ENCODE results near the gene NUP93. TPM values are rescaled to one million over a fixed set of nuclear protein-coding genes. Genes with fewer than 3 reads are reported as not detected.

NUP93 gene
- total RNA-seq, 1 donor from 2014 or later: 81.7 TPM

GRCh38 chr16:56835320-56835719 lies 105.4 kb downstream of the NUP93 start:
- Mint-ChIP-seq H3K9me3 (ENCODE audit: unreplicated experiment) (no peaks in the 10 kb centered on the region), H3K27me3 (ENCODE audit: unreplicated experiment) (no peaks in the 10 kb centered on the region), H3K27ac (ENCODE audit: unreplicated experiment) (peak overlapping the region; percentile 85), H3K4me1 (ENCODE audit: unreplicated experiment) (peaks cover 84% of the 10 kb centered on the region), H3K4me3 (ENCODE audit: unreplicated experiment) (no peak overlapping the region), H3K36me3 (ENCODE audit: unreplicated experiment) (peaks cover 61% of the 10 kb centered on the region)
- DNase-seq (ENCODE audit: extremely low spot score, unreplicated experiment): no peak
- no peak for TF ChIP-seq CTCF (IDR thresholded peaks at IDR 0.05)

GRCh38 chr16:56836410-56837230 lies 106.7 kb downstream of the NUP93 start:
- Mint-ChIP-seq H3K4me1 (ENCODE audit: unreplicated experiment) (peaks cover 78% of the 10 kb centered on the region), H3K36me3 (ENCODE audit: unreplicated experiment) (peaks cover 64% of the 10 kb centered on the region), H3K27ac (ENCODE audit: unreplicated experiment) (peak overlapping the region; percentile 85)

GRCh38 chr16:56838622-56839337 lies 108.9 kb downstream of the NUP93 start:
- Mint-ChIP-seq H3K4me3 (ENCODE audit: unreplicated experiment) (no peak overlapping the region), H3K36me3 (ENCODE audit: unreplicated experiment) (peaks cover 62% of the 10 kb centered on the region), H3K9me3 (ENCODE audit: unreplicated experiment) (no peaks in the 10 kb centered on the region), H3K27ac (ENCODE audit: unreplicated experiment) (peak overlapping the region; percentile 85), H3K27me3 (ENCODE audit: unreplicated experiment) (no peaks in the 10 kb centered on the region), H3K4me1 (ENCODE audit: unreplicated experiment) (peaks cover 65% of the 10 kb centered on the region)
- no peak for TF ChIP-seq CTCF (IDR thresholded peaks at IDR 0.05)
- no peak for DNase-seq (ENCODE audit: extremely low spot score, unreplicated experiment)

More at GRCh38 chr16:56836410-56837230, 106.7 kb downstream of the NUP93 start:
- DNase-seq (ENCODE audit: extremely low spot score, unreplicated experiment): no peak
- Mint-ChIP-seq H3K27me3 (ENCODE audit: unreplicated experiment) (no peaks in the 10 kb centered on the region), H3K9me3 (ENCODE audit: unreplicated experiment) (no peaks in the 10 kb centered on the region), H3K4me3 (ENCODE audit: unreplicated experiment) (peak overlapping the region; percentile 24)
- TF ChIP-seq CTCF (IDR thresholded peaks at IDR 0.05): no peak

GRCh38 chr16:56841233-56841632 lies 111.3 kb downstream of the NUP93 start:
- Mint-ChIP-seq H3K9me3 (ENCODE audit: unreplicated experiment) (no peaks in the 10 kb centered on the region), H3K27me3 (ENCODE audit: unreplicated experiment) (no peaks in the 10 kb centered on the region), H3K4me1 (ENCODE audit: unreplicated experiment) (peaks cover 48% of the 10 kb centered on the region), H3K27ac (ENCODE audit: unreplicated experiment) (peak overlapping the region; percentile 76), H3K36me3 (ENCODE audit: unreplicated experiment) (peaks cover 61% of the 10 kb centered on the region), H3K4me3 (ENCODE audit: unreplicated experiment) (no peak overlapping the region)
- DNase-seq (ENCODE audit: extremely low spot score, unreplicated experiment): no peak
- no peak for TF ChIP-seq CTCF (IDR thresholded peaks at IDR 0.05)

- H3K27ac Mint-ChIP-seq (ENCODE audit: unreplicated experiment): peak overlapping the region; percentile 76
- H3K27me3 Mint-ChIP-seq (ENCODE audit: unreplicated experiment): no peaks in the 10 kb centered on the region
- no peak overlapping the region for H3K4me3 Mint-ChIP-seq (ENCODE audit: unreplicated experiment)
- no peak for DNase-seq (ENCODE audit: extremely low spot score, unreplicated experiment)
- peaks cover 44% of the 10 kb centered on the region for H3K4me1 Mint-ChIP-seq (ENCODE audit: unreplicated experiment)
- peaks cover 62% of the 10 kb centered on the region for H3K36me3 Mint-ChIP-seq (ENCODE audit: unreplicated experiment)
- H3K9me3 Mint-ChIP-seq (ENCODE audit: unreplicated experiment): no peaks in the 10 kb centered on the region
- no peak for TF ChIP-seq CTCF (IDR thresholded peaks at IDR 0.05)
Measured at GRCh38 chr16:56841659-56842058, 111.7 kb downstream of the NUP93 start.
